Small intestine (tissue), 7 donors: Measurements from ENCODE around the gene VEGFC. TPM values are rescaled to one million over a fixed set of nuclear protein-coding genes. Genes with fewer than 3 reads are reported as not detected.

Source experiments
- DNase-seq, 2 donors: peaks; one replicate each; pipeline versions ENCODE4 v3.0.0 to v3.0.0-alpha.2; 2013
- FAIRE-seq: peaks from 2 replicates; lab custom pipeline; 2012; peaks lifted over from hg19 to GRCh38; lab: Jason Lieb, UNC
- H3K27ac ChIP-seq, 3 donors: one replicate each; pipeline ENCODE4 v1.5.1; 2013; ENCODE audit warnings: low read length in 2 of 3, mild to moderate bottlenecking in 2 of 3, control low read depth in 1 of 3, inconsistent platforms in 1 of 3, low read depth in 1 of 3, moderate library complexity in 1 of 3
- H3K27me3 ChIP-seq, 3 donors: one replicate each; pipeline ENCODE4 v1.6.1; 2013; ENCODE audit warnings: low read length in 3 of 3, inconsistent platforms in 1 of 3; ENCODE audit not compliant: control insufficient read depth in 3 of 3, insufficient read depth in 3 of 3
- H3K36me3 ChIP-seq, 3 donors: one replicate each; pipeline ENCODE4 v1.6.1; 2013; ENCODE audit warnings: low read length in 3 of 3, inconsistent platforms in 1 of 3, low read depth in 1 of 3, mild to moderate bottlenecking in 1 of 3, moderate library complexity in 1 of 3; ENCODE audit not compliant: control insufficient read depth in 3 of 3, insufficient read depth in 2 of 3
- H3K4me1 ChIP-seq, 3 donors: one replicate each; pipeline ENCODE4 v1.6.1; 2013; ENCODE audit warnings: low read length in 2 of 3, inconsistent platforms in 1 of 3, low read depth in 1 of 3, mild to moderate bottlenecking in 1 of 3, moderate library complexity in 1 of 3; ENCODE audit not compliant: control insufficient read depth in 3 of 3, insufficient read depth in 2 of 3
- H3K4me3 ChIP-seq, 3 donors: one replicate each; pipeline ENCODE4 v1.5.1; 2013; ENCODE audit warnings: low read length in 3 of 3, control low read depth in 1 of 3, inconsistent platforms in 1 of 3, low read depth in 1 of 3, mild to moderate bottlenecking in 1 of 3, moderate library complexity in 1 of 3
- H3K9me3 ChIP-seq, 2 donors: one replicate each; pipeline ENCODE4 v1.6.1; 2013; ENCODE audit warnings: low read depth in 1 of 2, low read length in 1 of 2; ENCODE audit not compliant: control insufficient read depth in 2 of 2, insufficient read depth in 1 of 2
- WGBS, 3 donors: extraction: QIAGEN DNeasy Blood & Tissue Kit; methylation state at CpG; one replicate each; pipeline ENCODE4 v1.1.7; 2013; 5-methylcytosine and 5-hydroxymethylcytosine counted together
- polyA plus RNA-seq, 4 donors: library from polyadenylated mRNA; stranded (reverse) in 3 of 4; unstranded in 1 of 4; fragments of 200-250 nt in 3 of 4; fragments of 120-200 nt in 1 of 4; gene quantifications; one replicate each; pipeline versions ENCODE4 v1.2.1 to v1.2.3, GENCODE V29; 2013
- donor health status: healthy with polysubstance abuse.
- donor health status: control.
- donor health status: control.
- donor health status: Bipolar disorder and iron deficiency.
- donor health status: healthy.

VEGFC gene
- polyA plus RNA-seq, 4 donors: 0.81 to 9.1 (median 4.3) TPM; not detected in 1

- Histone ChIP-seq H3K4me3 (peak overlapping the region; percentile 5 to 50 (median 21)), H3K4me1 (no peaks in the 10 kb centered on the region), H3K27me3 (peaks cover 0 to 17% (median 0%) of the 10 kb centered on the region in 3 donors), H3K9me3 (no peaks in the 10 kb centered on the region), H3K27ac (peak overlapping the region in 1 of 3 donors; percentile 36), H3K36me3 (no peaks in the 10 kb centered on the region)
- 6 to 11% (median 9%) methylated on average over 19 to 24 of the region's 24 CpGs for WGBS, 3 donors
- DNase-seq: no peak
- FAIRE-seq: no peak
These were observed 411 bp upstream of the VEGFC start for GRCh38 chr4:176793060-176793605.

DNA sequence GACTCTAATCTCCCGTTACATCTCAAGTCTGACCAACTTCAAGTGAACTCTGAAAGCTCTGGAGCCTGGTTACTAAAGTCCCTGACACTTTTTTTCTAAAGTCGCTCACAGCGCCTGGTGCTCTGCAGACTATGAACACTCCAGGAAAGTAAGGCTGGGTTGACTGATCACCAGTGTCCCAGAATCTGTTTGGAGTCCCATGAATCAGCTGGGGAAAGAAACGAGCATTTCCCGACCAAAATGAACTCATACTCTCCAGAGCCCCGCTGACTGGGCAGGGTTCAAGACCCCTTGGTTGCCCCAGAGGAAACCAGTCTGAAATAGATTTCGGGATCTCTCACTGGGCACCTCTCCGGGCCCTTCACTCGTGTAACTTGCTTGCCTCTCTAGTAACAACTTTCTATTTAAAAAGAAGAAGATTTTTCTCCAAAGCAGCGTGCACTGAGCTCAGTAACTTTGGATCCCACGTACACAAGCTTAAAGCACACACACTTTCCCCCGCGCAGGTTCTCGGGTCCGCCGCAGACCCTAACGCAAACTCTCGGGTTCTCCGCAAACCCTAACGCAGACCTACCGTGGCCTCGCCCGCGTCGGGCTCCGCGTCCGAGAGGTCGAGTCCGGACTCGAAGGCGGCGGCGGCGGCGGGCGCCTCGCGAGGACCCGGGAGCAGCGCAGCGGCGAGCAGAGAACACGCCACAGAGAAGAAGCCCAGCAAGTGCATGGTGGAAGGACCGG, 964 bp downstream of the VEGFC start:
- Histone ChIP-seq H3K36me3 (no peaks in the 10 kb centered on the region), H3K27ac (peak overlapping the region in 1 of 3 donors; percentile 64), H3K4me1 (no peaks in the 10 kb centered on the region), H3K27me3 (peaks cover 0 to 17% (median 0%) of the 10 kb centered on the region in 3 donors), H3K4me3 (peak overlapping the region; percentile 20 to 56 (median 50)), H3K9me3 (no peaks in the 10 kb centered on the region)
- WGBS, 3 donors: 4 to 7% (median 7%) methylated on average over 44 to 45 of the region's 45 CpGs
- DNase-seq (peak in 1 of 2 donors; percentile 25), FAIRE-seq (no peak)

DNA sequence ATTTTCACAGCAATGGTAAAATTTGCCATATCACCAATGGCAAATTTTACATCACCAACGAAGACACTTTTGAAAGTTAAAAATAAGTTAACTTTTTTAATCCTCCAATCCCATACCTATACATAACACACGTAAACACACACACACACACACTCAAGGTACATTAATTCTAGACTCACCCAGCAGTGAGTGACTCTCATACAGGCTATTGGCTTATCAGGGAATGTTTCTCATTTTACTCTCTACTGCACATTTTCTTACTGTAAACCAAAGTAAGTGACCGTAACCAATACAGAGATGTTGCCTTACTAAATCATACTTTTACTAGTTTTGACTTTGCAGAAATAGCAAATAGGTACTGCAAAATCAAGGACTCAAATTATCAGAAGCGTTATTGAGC, 2.3 kb downstream of the VEGFC start:
- Histone ChIP-seq H3K27me3 (peaks cover 0 to 17% (median 0%) of the 10 kb centered on the region in 3 donors), H3K4me1 (no peaks in the 10 kb centered on the region), H3K27ac (no peak overlapping the region), H3K4me3 (no peak overlapping the region), H3K36me3 (no peaks in the 10 kb centered on the region), H3K9me3 (no peaks in the 10 kb centered on the region)
- FAIRE-seq: no peak
- DNase-seq: no peak
- 76 to 86% (median 82%) methylated on average over 4 of the region's 4 CpGs for WGBS, 3 donors

GRCh38 chr4:176789955-176790354, 2.8 kb downstream of the VEGFC start:
- H3K36me3 ChIP-seq: no peaks in the 10 kb centered on the region
- H3K4me3 ChIP-seq: no peak overlapping the region
- FAIRE-seq (no peak), DNase-seq (peak; percentile 7 to 17)
- no peak overlapping the region for H3K27ac ChIP-seq
- H3K9me3 ChIP-seq: no peaks in the 10 kb centered on the region
- H3K27me3 ChIP-seq: peaks cover 0 to 17% (median 0%) of the 10 kb centered on the region in 3 donors
- H3K4me1 ChIP-seq: no peaks in the 10 kb centered on the region
- 22 to 25% (median 23%) methylated on average over 1 of the region's 1 CpG for WGBS, 3 donors

- Histone ChIP-seq H3K4me3 (no peak overlapping the region), H3K27ac (no peak overlapping the region), H3K4me1 (no peaks in the 10 kb centered on the region), H3K9me3 (no peaks in the 10 kb centered on the region), H3K27me3 (peaks cover 0 to 17% (median 0%) of the 10 kb centered on the region in 3 donors), H3K36me3 (no peaks in the 10 kb centered on the region)
- WGBS, 3 donors: 72 to 81% (median 77%) methylated on average over 6 of the region's 6 CpGs
- DNase-seq (no peak), FAIRE-seq (no peak)
These were observed 3.8 kb downstream of the VEGFC start for GRCh38 chr4:176788971-176789370.

GRCh38 chr4:176788248-176788647, 4.5 kb downstream of the VEGFC start:
- Histone ChIP-seq H3K9me3 (no peaks in the 10 kb centered on the region), H3K27me3 (peaks cover 0 to 12% (median 0%) of the 10 kb centered on the region in 3 donors), H3K4me1 (no peaks in the 10 kb centered on the region), H3K4me3 (no peak overlapping the region), H3K27ac (no peak overlapping the region), H3K36me3 (no peaks in the 10 kb centered on the region)
- WGBS, 3 donors: 62 to 74% (median 68%) methylated on average over 8 of the region's 8 CpGs
- FAIRE-seq: no peak
- DNase-seq: no peak

DNA sequence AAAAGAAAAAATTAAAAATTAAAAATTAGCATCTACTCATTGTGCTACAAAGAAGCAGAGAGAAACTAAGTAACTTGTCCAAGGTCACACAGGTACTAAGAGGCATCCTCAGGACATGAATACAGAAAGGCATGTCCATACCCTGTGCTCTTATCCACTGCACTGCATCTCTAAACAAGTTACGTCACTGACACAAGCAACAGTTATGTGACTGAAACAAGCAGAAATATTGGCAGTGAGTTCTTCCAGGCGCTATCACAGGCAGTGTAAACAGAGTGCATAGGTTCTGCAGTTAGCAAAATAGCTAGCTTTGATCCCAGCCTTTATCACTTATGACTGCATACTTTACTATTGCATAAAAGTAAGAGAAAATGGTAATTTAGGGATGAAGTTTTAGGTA, 7.9 kb downstream of the VEGFC start:
- 46 to 56% (median 50%) methylated on average over 2 of the region's 2 CpGs for WGBS, 3 donors
- Histone ChIP-seq H3K9me3 (no peaks in the 10 kb centered on the region), H3K4me1 (no peaks in the 10 kb centered on the region), H3K36me3 (no peaks in the 10 kb centered on the region), H3K4me3 (no peak overlapping the region), H3K27ac (no peak overlapping the region), H3K27me3 (no peaks in the 10 kb centered on the region)
- no peak for FAIRE-seq
- no peak for DNase-seq

- Histone ChIP-seq H3K4me1 (no peaks in the 10 kb centered on the region), H3K36me3 (no peaks in the 10 kb centered on the region), H3K27ac (no peak overlapping the region), H3K27me3 (no peaks in the 10 kb centered on the region), H3K4me3 (no peak overlapping the region), H3K9me3 (no peaks in the 10 kb centered on the region)
- 45 to 59% (median 54%) methylated on average over 2 of the region's 2 CpGs for WGBS, 3 donors
- FAIRE-seq (no peak), DNase-seq (no peak)
These were observed 9.9 kb downstream of the VEGFC start for GRCh38 chr4:176782794-176783193.
